MCF 10A (cell line): ENCODE results near the gene ZNF597. TPM values are rescaled to one million over a fixed set of nuclear protein-coding genes. Genes with fewer than 3 reads are reported as not detected.

Experiments used
- BruUV-seq: library from RNA; stranded (reverse); fragments of 400-500 nt; replicated peaks from 2 replicates; lab custom pipeline; 2021; lab: Mats Ljungman, UMichigan
- CTCF ChIA-PET: fragments of 300-600 bp; sonication (Branson Sonifier 250); formaldehyde crosslinking; extraction: SDS; loops from one replicate; lab custom pipeline; 2021; ENCODE audit warnings: antibody characterized with exemption, inconsistent platforms; lab: Yijun Ruan, JAX
- POLR2A ChIA-PET: fragments of 300-600, 350-650 bp; sonication (Branson Sonifier 250); formaldehyde crosslinking; extraction: SDS; loops from one replicate; lab custom pipeline; 2020; ENCODE audit warnings: antibody characterized with exemption, inconsistent platforms; lab: Yijun Ruan, JAX
- DNase-seq: peaks from one replicate; pipeline ENCODE4 v3.0.0-alpha.2; 2018; ENCODE audit not compliant: unreplicated experiment
- H3K27ac Mint-ChIP-seq: one replicate; pipeline ENCODE4 v1.8.0; 2022; ENCODE audit warnings: mild to moderate bottlenecking, low read depth, mixed read lengths; ENCODE audit not compliant: unreplicated experiment
- H3K27me3 Mint-ChIP-seq: one replicate; pipeline ENCODE4 v1.8.0; 2022; ENCODE audit warnings: mixed read lengths; ENCODE audit not compliant: insufficient read depth, unreplicated experiment
- H3K36me3 Mint-ChIP-seq: one replicate; pipeline ENCODE4 v1.8.0; 2022; ENCODE audit warnings: mild to moderate bottlenecking, moderate library complexity, mixed read lengths; ENCODE audit not compliant: insufficient read depth, unreplicated experiment
- H3K4me1 Mint-ChIP-seq: one replicate; pipeline ENCODE4 v1.8.0; 2022; ENCODE audit warnings: mixed read lengths; ENCODE audit not compliant: insufficient read depth, unreplicated experiment
- H3K4me3 Mint-ChIP-seq: one replicate; pipeline ENCODE4 v1.8.0; 2022; ENCODE audit warnings: mild to moderate bottlenecking, moderate library complexity, mixed read lengths; ENCODE audit not compliant: unreplicated experiment
- H3K9me3 Mint-ChIP-seq: one replicate; pipeline ENCODE4 v1.8.0; 2022; ENCODE audit warnings: mixed read lengths; ENCODE audit not compliant: unreplicated experiment
- CTCF ChIP-seq: fragments of 200-600 bp; IDR thresholded peaks from one replicate; pipeline ENCODE4 v1.8.0; 2022; ENCODE audit warnings: antibody characterized with exemption, mild to moderate bottlenecking; ENCODE audit not compliant: unreplicated experiment
- intact Hi-C: fragments of 100-400 bp; cut with micrococcal nuclease; formaldehyde crosslinking; loops from 2 replicates; pipeline ENCODE4 v1.14.1; 2022
- total RNA-seq: library from RNA; stranded (reverse); gene quantifications from 2 replicates; pipeline ENCODE4 v1.2.3, GENCODE V29; 2022

The ZNF597 gene
- total RNA-seq, 1 experiment from 2014 or later, result 2.3 TPM

GRCh38 chr16:3470723-3471122 is 27.4 kb upstream of the ZNF597 start:
- intact Hi-C loops, result no loop called here
- no peaks in the 10 kb centered on the region for H3K9me3 Mint-ChIP-seq
- DNase-seq, result no peak
- H3K36me3 Mint-ChIP-seq, result no peaks in the 10 kb centered on the region
- H3K27ac Mint-ChIP-seq, result no peak overlapping the region
- ChIA-PET CTCF (no interaction called here), POLR2A (interaction anchor here (1.6 kb wide), 1 partner anchor 13 kb away, joined by 3 read pairs; no protein-coding TSS in a partner anchor)
- H3K27me3 Mint-ChIP-seq, result no peaks in the 10 kb centered on the region
- H3K4me3 Mint-ChIP-seq, result no peak overlapping the region
- TF ChIP-seq CTCF, result no peak
- peaks cover 7% of the 10 kb centered on the region for H3K4me1 Mint-ChIP-seq
- BruUV-seq, result no TSS peak

- H3K36me3 Mint-ChIP-seq, result no peaks in the 10 kb centered on the region
- H3K27me3 Mint-ChIP-seq, result no peaks in the 10 kb centered on the region
- no peak for DNase-seq
- no peak overlapping the region for H3K4me3 Mint-ChIP-seq
- CTCF ChIA-PET, result no interaction called here
- H3K4me1 Mint-ChIP-seq, result peaks cover 7% of the 10 kb centered on the region
- no peak for TF ChIP-seq CTCF
- intact Hi-C loops, result no loop called here
- no TSS peak for BruUV-seq
- no peak overlapping the region for H3K27ac Mint-ChIP-seq
- H3K9me3 Mint-ChIP-seq, result no peaks in the 10 kb centered on the region
- POLR2A ChIA-PET, result no interaction called here
Observed at GRCh38 chr16:3469736-3470135, 26.4 kb upstream of the ZNF597 start.

- intact Hi-C loops, result no loop called here
- Mint-ChIP-seq H3K27me3 (no peaks in the 10 kb centered on the region), H3K36me3 (no peaks in the 10 kb centered on the region), H3K27ac (no peak overlapping the region), H3K9me3 (no peaks in the 10 kb centered on the region), H3K4me3 (no peak overlapping the region), H3K4me1 (peaks cover 7% of the 10 kb centered on the region)
- BruUV-seq, result no TSS peak
- no peak for TF ChIP-seq CTCF
- CTCF ChIA-PET, result no interaction called here
- POLR2A ChIA-PET, result interaction anchor here (0.6 kb wide), 1 partner anchor 31 kb away, joined by 4 read pairs; no protein-coding TSS in a partner anchor
- DNase-seq, result no peak
Observed at GRCh38 chr16:3468501-3468900, 25.2 kb upstream of the ZNF597 start.

DNA sequence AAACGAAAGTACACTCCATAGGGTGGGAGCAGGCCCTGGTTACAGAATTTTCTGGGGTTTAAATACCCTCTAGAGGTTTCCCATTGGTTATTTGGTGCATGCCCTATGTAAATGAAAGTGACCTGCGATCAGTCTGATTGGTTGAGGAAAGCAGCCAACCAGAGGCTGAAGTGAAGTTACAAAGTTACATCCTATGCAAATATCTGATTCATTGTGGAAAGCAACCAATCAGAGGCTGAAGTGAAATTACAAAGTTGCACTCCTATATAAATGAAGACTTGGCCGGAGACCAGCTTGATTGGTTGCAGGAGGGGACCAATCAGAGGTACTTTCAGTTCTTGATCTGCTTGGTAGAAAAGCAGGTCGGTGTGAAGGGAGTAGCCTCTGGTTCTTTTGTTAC is 24.6 kb upstream of the ZNF597 start:
- no peak overlapping the region for H3K4me3 Mint-ChIP-seq
- peak; percentile 26 for DNase-seq
- BruUV-seq, result no TSS peak

More for the DNA sequence above, 24.6 kb upstream of the ZNF597 start:
- H3K36me3 Mint-ChIP-seq, result no peaks in the 10 kb centered on the region
- H3K4me1 Mint-ChIP-seq, result peaks cover 7% of the 10 kb centered on the region
- no peak for TF ChIP-seq CTCF
- no peaks in the 10 kb centered on the region for H3K9me3 Mint-ChIP-seq
- no peaks in the 10 kb centered on the region for H3K27me3 Mint-ChIP-seq
- CTCF ChIA-PET, result no interaction called here
- POLR2A ChIA-PET, result interaction anchor here (0.6 kb wide), 1 partner anchor 30 kb away, joined by 4 read pairs; no protein-coding TSS in a partner anchor
- intact Hi-C loops, result no loop called here
- H3K27ac Mint-ChIP-seq, result no peak overlapping the region
